ENCODE measurements around the gene CHN2.

Gene CHN2

DNA sequence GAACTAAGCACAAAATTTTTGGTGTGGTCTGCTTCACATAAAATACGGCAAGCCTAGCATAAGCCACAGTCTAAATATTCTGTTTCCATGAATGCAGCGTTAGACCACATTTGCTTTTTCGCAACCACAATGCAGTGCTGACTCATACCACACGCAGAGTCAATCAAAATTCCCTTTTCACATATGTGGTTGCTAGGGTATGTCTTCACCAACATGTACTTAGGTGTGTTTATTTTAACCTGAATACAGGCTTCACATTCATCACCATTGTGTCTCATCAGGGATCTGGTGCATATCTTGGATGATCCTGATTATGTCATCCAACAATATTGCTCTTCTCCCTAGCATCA, 90.8 kb downstream of the CHN2 start:
- peak; percentile 67 for DNase-seq (ENCODE audit: low read depth)

DNA sequence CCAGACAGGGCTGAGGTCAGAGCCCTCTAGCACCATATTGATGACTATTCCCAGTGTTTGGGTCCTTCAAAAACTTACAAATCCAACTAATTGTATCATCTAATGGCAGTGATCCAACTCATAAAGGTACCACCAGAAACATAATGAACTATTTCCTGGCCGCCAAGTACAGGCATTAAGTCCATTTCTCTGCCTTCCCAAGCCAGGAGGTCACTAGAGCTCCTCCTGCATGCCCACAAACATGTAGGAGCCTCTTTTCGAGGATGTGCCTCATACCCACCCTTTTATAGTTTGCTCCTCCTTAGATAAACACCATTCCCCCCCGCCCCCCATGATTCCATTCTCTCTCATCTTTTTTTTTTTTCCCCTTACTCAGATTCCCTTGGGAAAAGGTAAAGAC, 91.3 kb downstream of the CHN2 start:
- no peak for DNase-seq (ENCODE audit: low read depth)

DNA sequence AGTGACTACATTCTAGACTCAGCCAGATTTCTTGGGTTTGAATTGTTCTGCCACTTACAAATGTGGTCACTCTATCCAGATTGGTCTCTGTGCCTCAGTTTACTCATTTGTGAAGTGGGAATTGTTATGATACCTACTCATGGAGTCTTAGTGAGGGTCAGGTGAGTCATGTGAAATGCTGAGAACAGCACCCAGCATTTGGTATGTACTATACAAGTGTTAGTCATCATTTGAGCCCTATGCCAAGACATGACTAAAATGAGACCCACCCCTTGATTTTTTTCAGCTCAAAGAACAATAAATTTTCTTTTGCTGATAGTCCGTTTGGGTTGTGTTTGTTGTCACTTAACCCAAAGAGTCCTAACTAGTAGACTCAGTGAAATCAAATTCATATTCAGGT, 92.8 kb downstream of the CHN2 start:
- DNase-seq (ENCODE audit: low read depth), result peak; percentile 63

DNA sequence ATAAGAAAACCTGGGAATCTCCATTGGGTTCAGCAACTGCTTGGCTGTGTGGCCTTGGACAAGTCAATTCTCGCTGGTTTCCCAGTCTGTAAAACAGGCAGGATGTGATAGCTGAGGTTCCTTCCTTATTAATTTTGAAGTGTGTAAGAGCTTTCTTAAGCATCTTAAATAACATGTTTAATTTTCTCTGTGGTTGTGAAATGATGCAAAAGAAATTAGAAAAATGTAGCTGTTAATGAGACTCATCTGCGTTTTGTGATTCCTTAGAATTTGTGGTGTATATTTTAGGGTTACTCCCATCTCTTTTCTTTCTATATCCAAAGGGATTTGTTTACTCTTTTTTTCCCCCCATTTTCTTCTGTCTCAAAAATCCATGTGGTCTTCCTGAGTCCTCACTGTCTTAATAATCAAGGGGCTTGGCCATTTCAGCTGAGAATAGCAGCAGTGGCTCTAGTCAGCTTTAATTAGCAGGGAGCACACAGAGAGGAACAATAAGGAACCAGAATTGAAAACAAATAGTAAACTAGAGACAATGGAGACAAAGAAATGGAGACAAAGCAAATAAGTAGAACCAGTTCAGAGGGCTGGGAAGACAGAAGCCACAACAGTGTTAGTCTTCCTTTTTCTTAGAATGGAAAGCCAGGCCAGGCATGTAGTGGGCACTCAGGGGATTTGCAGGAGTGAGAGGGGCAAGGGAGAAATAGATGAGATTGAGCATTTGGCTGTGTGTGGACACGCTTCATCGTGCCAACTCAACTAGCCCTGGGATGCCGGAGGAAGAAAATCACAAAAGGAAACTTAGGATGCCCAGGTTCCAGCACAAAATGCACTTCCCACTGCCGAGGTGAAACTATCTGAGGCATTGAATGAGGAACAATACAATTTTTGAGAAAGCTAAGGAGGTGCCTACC, 93.9 kb downstream of the CHN2 start:
- no peak for DNase-seq (ENCODE audit: low read depth)

DNA sequence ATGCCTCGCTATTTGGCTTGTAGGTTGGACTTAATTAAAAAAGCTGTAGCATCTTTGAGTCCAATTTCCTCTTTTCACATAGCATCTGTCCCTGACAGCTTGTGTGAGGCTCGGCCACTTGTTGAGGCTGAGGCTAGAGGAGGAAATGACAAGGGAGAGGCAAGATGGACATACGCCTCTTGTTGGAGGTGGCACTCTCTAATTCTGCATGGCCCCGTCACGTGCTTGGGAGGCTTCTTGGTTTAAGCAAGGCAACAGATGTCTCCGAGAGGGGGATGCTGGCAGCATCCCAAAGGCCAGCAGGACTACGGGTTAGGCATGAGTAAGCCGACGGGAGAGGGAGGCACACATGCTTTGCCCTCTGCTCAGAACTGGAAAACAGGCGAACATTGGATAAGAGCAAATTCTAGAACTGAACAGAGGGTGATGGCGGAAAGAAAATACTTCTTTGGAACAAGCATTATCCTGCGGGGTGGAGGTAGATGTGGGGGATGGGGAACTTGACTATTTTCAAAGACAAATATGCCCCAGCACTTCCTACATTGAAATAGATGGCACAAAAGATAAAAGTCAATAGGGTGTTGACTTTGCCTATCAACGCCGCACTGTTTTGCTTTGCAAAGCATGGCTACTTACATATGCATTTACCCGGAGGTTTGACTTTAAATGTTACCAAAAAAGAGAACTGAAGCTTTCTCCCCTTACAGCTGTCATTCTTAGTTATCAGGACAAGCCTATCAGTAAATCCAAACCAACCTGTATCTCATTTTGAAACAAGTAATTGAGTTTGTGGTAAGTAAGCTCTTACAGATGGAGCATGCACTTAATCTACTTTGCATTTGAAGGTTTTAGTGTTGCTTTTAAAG, 94.8 kb downstream of the CHN2 start:
- no peak for DNase-seq (ENCODE audit: low read depth)

DNA sequence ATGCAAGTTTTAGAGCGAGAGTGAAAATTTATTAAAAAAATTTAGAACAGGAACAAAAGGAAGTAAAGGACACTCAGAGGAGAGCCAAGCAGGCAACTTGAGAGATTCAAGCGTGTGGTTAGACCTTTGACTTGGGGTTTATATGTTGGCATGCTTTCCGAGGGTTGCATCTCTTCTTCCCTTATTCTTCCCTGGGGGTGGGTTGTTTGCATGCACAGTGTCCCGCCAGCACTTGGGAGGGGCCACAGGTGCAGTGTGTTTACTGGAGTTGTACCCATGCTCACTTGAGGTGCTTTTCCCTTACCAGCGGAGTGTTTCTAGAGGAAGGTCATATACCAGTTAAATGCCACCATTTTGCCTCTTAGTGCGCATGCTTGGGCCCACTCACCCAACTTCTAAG, 96.3 kb downstream of the CHN2 start:
- no peak for DNase-seq (ENCODE audit: low read depth)

DNA sequence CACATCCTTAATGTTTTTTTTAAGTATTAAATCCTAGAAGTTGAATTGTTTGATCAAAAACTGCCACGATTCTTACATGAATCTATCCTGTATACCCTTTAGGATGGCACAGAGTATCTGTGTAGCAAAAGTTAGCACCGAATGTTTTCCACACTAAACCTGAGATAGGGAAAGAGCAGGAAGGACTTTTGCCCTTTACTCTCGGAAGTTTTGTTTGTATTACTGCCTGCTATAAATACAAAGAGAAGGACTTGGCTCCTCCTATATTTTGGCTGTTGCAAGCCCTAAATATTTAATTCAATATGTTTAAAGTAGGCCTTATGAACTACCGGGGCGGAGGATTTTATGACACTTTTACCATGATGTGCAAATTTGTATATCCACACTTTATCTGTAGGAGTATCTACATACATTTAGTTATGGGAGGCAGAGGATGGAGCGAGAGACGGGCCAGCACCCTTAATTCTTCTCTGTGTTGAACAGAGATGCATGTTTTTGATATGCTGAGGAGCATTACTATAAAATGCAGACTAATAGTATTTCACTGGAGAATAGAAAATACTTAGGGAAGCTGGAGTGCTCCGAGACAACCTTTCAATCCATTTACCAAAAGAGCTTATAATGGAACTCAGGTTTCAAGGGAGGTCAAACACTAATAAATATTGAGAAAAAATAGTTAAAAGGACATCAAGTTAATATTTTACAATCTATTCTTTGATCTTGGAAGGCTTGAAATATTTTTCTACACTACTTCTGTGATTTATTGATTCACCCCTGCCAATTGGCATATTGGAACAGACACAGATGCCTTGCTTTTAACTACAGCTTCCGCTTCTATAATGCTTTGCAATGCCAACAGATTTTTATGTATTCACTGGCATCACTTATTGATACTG, 97.4 kb downstream of the CHN2 start:
- no peak for DNase-seq (ENCODE audit: low read depth)

DNA sequence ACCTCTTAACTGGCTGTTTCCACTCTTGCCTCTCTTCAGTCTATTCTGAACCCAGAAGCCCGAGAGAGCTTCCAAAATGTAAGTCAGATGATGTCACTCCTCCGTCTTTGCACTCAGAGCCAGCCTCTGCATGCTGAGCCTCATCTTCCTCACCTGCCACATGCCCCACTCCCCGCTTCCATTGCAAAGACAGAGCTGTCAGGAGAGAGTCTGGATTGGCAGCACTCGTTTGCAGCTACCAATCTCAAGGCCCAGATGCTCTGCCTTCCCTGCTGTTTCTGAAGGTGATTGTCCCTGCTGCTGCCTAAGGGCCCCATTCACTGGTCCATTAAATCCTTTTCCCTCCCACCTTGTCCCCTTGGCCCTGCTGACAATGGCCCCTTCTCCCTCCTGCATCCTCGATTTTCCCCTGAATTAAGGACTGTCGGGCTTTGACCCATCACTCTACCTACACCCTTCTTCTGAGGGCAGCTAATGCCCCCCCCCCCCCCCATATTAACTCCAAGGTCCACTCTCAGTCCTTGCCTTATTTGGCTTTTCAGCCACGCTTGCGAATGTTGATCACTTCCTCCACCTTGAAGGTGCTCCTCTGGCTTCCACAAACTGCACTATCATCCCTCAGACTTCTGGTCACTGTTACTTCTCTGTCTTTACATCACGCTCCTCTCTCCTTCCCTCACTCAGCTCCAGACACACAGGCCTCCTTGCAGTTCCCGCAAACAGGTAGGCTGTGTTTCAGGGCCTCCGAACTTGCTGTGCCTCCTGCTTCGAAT, 98.5 kb downstream of the CHN2 start:
- no peak for DNase-seq (ENCODE audit: low read depth)

DNA sequence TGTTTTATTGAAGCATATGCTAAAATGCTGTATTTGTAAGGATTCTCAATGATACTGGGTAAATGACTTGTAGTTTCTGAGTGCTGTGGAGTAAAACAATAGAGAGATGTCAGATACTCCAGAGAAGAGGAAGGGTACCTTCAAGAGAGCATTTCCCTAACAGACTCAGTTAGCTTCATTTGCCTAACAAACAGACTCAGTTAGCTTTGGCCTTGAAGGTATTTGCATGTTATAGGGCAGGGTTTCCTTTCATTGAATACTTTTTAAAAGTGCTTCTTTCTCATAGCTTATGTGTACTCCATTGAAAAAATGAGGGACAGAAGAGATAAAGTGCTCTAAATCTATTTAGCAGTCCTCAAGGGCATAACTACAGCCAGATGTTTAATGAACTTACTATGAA, 101.8 kb downstream of the CHN2 start:
- no peak for DNase-seq (ENCODE audit: low read depth)

DNA sequence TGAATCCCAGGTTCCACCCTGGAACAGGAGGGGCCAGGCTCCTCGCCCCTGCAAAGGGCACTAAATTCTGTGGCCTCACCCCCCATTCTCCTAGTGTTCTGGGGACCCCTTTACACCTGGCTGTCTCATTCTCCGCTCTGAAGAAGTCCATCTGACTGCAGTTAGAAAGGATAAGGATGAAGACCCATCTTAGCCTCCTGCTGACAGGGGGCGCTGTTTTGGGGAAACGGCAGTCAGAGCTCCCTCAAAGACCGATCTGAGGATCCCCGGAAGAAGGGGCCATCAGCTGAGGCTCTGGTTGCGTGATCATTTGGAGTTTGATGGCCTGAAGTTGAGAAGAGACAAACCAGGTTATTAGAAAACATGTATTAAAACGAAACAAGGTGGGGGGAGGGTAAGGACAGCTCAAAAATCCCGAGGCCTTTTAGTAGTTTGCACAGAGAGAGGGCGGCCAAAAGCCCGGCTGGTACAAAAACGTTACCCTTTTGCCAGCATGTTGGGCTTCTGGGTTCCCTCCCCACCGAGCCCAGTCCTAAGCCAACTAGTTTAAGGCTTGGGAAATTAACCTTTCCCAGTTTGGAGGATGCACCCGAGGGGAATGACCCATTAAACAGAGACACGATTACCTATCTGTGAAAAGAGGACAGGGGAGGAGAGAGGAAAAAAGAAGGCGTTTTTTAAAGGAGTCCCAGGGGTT, 102.8 kb downstream of the CHN2 start:
- no peak for DNase-seq (ENCODE audit: low read depth)

DNA sequence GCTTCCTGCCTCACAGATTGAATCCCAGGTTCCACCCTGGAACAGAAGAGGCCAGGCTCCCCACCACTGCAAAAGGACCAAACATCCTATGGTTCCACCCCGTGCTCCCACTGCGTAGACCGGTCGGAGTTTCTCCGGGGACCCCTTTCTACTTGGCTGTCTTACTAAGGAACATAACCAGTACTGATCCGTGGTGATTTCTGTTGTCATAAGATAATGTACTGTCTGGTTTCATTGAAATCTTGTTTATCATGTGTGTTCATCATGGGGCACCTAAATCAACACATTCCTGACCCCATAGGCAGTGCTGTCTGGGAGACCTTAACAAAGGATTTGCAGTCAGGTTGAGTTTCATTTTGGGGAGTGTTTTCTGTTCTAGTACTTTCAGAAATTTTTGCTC, 104.5 kb downstream of the CHN2 start:
- DNase-seq (ENCODE audit: low read depth), result no peak

DNA sequence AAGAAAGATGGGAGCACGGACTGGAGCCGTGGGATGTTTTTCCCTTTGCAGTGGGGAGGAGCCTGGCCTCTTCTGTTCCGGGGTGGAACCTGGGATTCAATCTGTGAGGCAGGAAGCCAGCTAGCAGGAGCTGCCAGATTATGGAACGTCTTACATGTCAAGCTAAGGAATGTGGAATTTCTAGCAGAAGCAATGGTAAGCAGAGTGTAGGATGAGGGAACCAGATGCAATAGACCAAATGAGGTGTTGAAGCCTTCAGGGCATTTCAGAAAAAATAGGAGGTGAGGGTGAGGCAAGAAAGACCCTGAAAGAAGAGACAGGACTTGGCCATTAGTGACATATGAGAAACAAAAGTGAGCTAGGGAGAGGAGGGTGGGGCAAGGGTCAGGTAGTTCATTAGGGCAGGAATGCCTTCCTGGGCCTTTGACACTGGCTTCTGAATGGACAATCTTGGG, 105.5 kb downstream of the CHN2 start:
- DNase-seq (ENCODE audit: low read depth), result no peak

DNA sequence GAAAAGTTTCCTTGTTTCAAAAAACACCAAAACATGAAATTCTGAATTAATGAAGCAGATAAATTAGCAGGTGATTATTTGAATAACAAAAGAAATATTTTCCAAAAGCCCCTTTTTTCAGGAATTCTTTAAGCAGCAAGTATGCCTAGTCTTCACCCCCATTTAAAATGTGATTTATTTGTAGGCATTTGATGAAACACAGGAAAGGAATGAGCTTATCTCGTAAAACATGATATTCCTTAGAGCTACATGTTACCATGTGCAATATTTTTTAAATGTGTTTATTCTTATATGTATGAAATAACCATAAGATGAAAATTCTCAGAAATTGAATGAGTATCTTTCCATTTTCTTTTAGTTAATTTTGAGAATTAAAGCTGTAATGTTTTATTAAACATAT, 106.1 kb downstream of the CHN2 start:
- no peak for DNase-seq (ENCODE audit: low read depth)

DNA sequence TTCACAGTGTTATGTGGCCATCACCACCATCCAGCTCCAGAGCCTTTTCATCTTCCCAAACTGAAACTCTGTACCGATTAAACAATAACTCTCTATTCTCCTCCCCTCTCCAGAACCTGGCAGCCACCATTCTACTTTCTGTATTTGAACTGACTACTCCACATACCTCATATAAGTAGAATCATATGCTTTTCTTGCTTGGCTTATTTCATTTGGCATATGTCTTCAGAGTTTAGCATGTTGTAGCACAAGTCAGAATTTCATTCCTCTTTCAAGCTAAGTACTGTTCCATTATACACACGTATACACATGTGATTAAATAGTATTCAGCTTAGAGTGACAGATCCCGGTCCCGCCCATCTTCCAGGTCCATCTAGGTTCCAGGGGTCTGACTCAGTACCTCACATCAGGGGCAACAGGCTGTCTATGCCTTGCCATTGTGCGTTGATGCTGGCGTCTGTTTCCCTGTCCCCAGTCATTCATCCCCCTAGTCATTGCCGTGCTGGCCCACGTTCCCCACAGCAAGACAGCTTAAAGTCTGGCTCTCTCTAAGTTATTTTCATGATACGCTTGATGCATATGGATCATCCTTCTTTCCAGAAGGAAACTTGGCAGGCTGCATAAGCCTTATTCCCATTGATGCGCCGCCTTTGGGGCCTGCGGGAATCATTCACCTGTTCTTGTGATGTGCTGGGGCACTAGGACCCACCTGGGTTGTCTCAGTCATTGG, 108.3 kb downstream of the CHN2 start:
- DNase-seq (ENCODE audit: low read depth), result no peak

DNA sequence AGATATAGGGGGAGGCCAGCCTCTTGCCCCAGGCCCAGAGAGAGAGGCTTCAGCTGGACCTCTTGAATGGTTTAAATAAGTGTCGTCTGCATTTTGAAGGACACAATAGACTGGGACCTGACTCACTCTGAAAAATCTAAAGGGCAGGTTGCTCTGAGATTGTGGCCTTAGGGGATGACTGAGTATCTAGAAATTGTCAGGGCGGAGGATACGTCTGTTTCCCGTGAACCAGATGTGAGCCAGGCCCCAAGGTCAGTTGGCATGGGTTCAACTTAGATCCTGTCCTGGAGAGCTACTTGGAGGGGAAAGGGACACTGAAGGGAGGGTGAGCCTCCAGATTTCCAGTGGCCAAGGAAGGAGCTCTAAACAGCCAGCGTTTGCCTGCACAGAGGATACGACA, 110.2 kb downstream of the CHN2 start:
- no peak for DNase-seq (ENCODE audit: low read depth)

DNA sequence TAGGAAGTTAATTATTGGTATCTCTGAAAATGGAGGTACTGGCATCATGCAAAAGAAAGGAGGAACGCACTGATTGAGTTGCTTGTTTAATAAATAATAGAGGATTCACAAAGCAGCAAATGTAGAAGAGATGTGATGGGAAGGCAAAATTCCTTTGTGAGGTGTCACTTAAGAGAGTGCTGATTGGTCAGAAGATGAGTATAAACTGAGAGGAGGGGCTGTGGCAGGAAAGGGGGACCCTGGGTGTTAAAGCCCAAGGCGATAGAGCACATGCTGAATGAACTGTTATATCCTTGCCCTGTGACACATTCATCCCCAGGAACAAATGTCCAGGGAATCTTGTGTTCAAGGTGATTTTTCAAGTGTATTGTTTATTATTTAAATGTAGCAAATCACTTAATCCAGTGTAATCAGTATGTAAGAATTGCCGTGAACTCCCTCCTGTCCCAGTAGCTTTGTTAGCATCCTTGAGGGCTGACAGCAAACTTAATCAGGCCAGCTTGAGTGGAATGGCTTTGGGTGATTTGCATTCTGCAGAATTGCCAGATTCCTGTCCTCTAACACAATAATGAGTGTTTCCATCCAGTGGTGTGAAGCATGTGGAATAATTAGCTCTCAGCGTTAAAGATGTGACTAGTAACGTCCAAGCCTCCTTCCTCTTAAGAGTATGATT, 111.9 kb downstream of the CHN2 start:
- DNase-seq (ENCODE audit: low read depth), result no peak

DNA sequence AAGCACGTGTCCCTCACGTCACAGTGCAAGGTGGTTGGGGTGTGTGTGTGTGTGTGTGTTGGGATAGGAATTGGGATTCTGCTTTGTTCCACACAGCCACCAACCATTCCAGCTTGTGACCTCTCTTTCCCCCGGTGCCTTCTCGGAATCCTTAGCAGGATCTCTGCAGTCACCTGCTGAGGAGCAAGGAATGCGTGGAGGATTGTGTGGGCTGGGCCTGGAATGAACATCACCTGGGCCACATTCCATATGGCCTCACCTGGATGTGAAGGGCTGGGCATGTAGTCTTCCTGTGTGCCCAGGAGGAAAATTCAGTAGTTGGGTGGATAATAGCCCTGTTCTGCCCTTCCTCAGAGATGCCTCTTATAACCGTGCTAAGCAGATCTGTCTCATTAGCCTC, 113.8 kb downstream of the CHN2 start:
- DNase-seq (ENCODE audit: low read depth), result no peak

DNA sequence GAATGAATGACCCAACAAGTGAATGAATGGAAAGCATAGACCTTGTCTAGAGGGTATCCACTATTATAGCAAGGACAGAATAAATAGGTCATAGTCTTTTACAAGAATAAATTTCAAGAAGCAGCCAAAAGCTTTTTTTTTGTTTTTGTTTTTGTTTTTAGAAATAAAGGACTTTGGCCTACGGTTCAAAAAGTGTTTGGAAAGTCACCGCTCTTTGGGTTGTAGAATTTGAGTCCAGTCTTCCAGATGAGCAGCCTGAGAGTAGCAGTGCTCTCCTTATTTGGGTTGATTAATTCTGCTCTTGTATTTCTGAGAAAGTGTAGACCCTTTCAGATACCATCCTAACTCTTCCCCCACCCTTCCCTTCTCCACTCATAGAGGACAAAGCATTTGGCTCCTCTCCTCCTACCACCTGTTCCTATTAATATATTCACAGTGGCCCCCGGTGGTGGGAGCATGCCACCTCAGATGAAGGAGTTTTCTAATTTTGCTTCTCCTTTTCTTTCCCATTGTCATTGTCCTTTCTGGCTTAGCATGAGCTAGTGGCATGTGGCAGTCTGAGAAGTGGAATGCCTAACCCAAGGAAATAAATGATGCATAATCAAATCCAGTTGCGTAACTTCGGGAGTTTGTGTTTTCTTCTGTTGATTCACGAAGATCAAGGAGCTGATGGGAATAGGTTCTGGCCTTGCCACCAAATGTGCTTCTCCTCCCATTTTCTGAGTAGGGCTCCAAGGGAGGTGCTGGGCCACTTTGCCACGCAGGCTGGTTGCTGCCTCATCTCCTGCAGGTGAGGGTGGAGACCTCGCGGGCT, 114.7 kb downstream of the CHN2 start:
- DNase-seq (ENCODE audit: low read depth), result no peak

DNA sequence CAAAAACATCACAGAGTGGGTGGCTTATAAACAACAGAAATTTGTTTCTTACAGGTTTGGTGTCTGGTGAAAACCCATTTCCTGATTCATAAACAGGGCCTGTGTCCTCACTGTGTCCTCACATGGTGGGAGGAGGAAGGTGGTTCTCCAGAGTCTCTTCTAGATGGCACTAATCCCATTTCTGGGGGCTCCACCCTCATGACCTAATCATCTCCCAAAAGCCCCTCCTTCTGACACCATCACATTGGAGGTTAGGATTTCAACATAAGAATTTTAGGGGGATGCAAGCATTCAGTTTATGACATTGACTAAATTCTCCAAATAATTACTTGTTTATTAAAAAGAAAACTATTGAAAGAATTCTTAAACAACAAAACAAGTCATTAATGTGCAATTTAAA, 116.0 kb downstream of the CHN2 start:
- no peak for DNase-seq (ENCODE audit: low read depth)

Data from ELR (cell line).